Common myeloid progenitor, CD34-positive (primary cell): ENCODE measurements around the gene THOC2.

Source experiments
- CTCF ChIA-PET: fragments of 350-600 bp; sonication (Branson Sonifier 250); formaldehyde crosslinking; loops from one replicate; lab custom pipeline; 2021; ENCODE audit warnings: antibody characterized with exemption; lab: Charles Lee
- POLR2A ChIA-PET: fragments of 350-600 bp; sonication (Branson Sonifier 250); formaldehyde crosslinking; loops from one replicate; lab custom pipeline; 2021; ENCODE audit warnings: antibody characterized with exemption; lab: Charles Lee
- DNase-seq, 3 donors: peaks; one replicate each; pipeline versions ENCODE4 v3.0.0 to v3.0.0-alpha.2; 2013
- H3K27ac ChIP-seq, 2 experiments: 1 replicate in 1 of 2; 2 replicates in 1 of 2; pipeline ENCODE4 v1.7.0; 2013; ENCODE audit warnings: inconsistent platforms in 2 of 2, low read length in 2 of 2, mild to moderate bottlenecking in 2 of 2, low read depth in 1 of 2, moderate library complexity in 1 of 2; ENCODE audit not compliant: severe bottlenecking in 2 of 2, insufficient read depth in 1 of 2, poor library complexity in 1 of 2
- H3K27me3 ChIP-seq, 5 experiments: replicated peaks in 2 of 5; 1 replicate in 3 of 5; 2 replicates in 2 of 5; pipeline versions ENCODE4 v1.6.1 to v1.7.0; 2013; ENCODE audit warnings: low read length in 4 of 5, mild to moderate bottlenecking in 2 of 5, moderate library complexity in 2 of 5, inconsistent platforms in 1 of 5; ENCODE audit not compliant: insufficient read depth in 5 of 5, control insufficient read depth in 4 of 5
- H3K36me3 ChIP-seq, 4 experiments: 1 replicate in 2 of 4; 2 replicates in 2 of 4; pipeline versions ENCODE4 v1.6.1 to v1.7.0; 2013; ENCODE audit warnings: low read length in 3 of 4, control low read depth in 1 of 4, mild to moderate bottlenecking in 1 of 4; ENCODE audit not compliant: control insufficient read depth in 4 of 4, insufficient read depth in 4 of 4
- H3K4me1 ChIP-seq, 4 experiments: 1 replicate in 3 of 4; 2 replicates in 1 of 4; pipeline versions ENCODE4 v1.6.1 to v1.7.1; 2013; ENCODE audit warnings: low read length in 3 of 4, mild to moderate bottlenecking in 3 of 4, control low read depth in 1 of 4, inconsistent platforms in 1 of 4, moderate library complexity in 1 of 4; ENCODE audit not compliant: control insufficient read depth in 4 of 4, insufficient read depth in 4 of 4; ENCODE audit errors: control extremely low read depth in 1 of 4
- H3K4me3 ChIP-seq, 7 experiments: 1 replicate in 4 of 7; 2 replicates in 3 of 7; pipeline versions ENCODE4 v1.5.1 to v1.7.0; 2013; ENCODE audit warnings: mild to moderate bottlenecking in 7 of 7, low read length in 6 of 7, moderate library complexity in 6 of 7, inconsistent platforms in 2 of 7, low read depth in 2 of 7, control low read depth in 1 of 7; ENCODE audit not compliant: insufficient read depth in 4 of 7, control insufficient read depth in 1 of 7; ENCODE audit errors: extremely low read depth in 1 of 7
- H3K9me3 ChIP-seq, 5 experiments: 1 replicate in 4 of 5; 2 replicates in 1 of 5; pipeline versions ENCODE4 v1.6.1 to v1.7.1; 2013; ENCODE audit warnings: low read length in 4 of 5, mild to moderate bottlenecking in 2 of 5, inconsistent platforms in 1 of 5, low read depth in 1 of 5, moderate library complexity in 1 of 5; ENCODE audit not compliant: control insufficient read depth in 4 of 5, insufficient read depth in 2 of 5; ENCODE audit errors: control extremely low read depth in 1 of 5
- WGBS: methylation state at CpG from one replicate; pipeline ENCODE4 v1.1.5; 2013; ENCODE audit not compliant: insufficient coverage; 5-methylcytosine and 5-hydroxymethylcytosine counted together

The THOC2 gene

DNA sequence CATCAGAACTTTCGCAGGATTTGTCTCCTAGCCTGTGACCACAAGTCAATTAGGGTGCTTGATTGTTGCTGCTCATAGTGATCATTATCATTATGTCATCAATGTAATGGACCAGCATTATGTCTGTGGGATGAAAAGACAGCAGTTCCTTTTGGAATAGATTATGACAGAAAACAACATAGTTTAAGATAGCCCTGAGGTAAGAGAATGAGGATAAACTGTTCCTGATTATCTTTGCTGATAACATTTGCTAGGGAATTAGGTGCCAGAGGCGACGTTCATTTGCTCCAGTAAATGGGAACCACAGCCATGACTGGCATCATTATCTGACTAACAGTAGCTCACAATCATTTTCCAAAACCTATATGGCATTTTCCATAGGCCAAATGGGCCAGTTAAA, 12.7 kb upstream of the THOC2 start:
- Histone ChIP-seq H3K36me3 (no peaks in the 10 kb centered on the region), H3K27me3 (no peaks in the 10 kb centered on the region), H3K4me1 (no peaks in the 10 kb centered on the region), H3K27ac (no peak overlapping the region), H3K9me3 (no peaks in the 10 kb centered on the region), H3K4me3 (no peak overlapping the region)
- no peak for DNase-seq
- whole genome bisulfite sequencing, result 100% methylated on average over 2 of the region's 3 CpGs
- ChIA-PET POLR2A (no interaction called here), CTCF (no interaction called here)

DNA sequence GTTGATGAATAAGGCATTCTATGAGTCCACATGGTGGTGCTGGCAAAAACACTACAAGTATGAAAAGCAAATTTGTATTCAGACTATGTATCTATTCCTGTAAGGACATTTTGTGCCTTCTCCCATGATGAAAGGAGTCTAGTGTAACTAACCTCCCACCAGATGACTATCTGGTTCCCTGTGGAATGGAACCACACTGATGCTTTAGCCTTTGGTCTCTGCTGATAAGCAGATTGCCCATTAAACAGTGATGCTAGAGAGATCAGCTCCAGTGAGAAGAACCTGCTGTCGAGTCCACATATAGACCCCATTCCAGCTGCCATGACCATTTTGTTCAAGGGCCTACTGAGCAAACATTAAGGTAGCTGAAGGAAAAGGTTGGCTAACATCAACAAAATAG, 10.5 kb upstream of the THOC2 start:
- no peaks in the 10 kb centered on the region for H3K36me3 ChIP-seq
- H3K4me1 ChIP-seq, result peaks cover 0 to 6% (median 0%) of the 10 kb centered on the region in 4 experiments
- no CpG with 5 or more reads among the region's 1 CpG for WGBS
- H3K27me3 ChIP-seq, result no peaks in the 10 kb centered on the region
- ChIA-PET CTCF (interaction anchor here (0.6 kb wide), 1 partner anchor 10 kb away, joined by 3 read pairs; no protein-coding TSS in a partner anchor), POLR2A (no interaction called here)
- H3K9me3 ChIP-seq, result no peaks in the 10 kb centered on the region
- DNase-seq, result no peak
- no peak overlapping the region for H3K27ac ChIP-seq
- no peak overlapping the region for H3K4me3 ChIP-seq

DNA sequence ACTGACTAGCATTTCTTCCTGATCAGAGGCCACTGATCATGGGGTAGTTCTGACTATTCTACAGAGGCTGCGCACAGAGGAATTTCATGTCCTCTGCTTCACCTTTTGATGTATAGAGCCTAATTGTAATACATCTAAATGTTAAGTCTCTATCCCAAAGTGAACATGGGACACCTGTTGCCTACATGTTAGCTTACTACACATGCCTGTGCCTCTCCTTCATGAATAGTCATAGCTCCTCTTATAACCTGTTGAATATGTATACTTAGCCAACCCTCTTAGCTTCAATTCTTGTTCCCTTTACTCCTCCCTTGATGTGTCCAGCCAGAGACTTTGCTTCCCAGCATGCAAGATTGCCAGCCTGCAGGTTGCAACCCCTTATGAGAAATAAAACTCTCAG, 9.6 kb upstream of the THOC2 start:
- Histone ChIP-seq H3K27me3 (no peaks in the 10 kb centered on the region), H3K9me3 (no peaks in the 10 kb centered on the region), H3K4me3 (no peak overlapping the region), H3K36me3 (no peaks in the 10 kb centered on the region), H3K27ac (no peak overlapping the region), H3K4me1 (peaks cover 0 to 8% (median 0%) of the 10 kb centered on the region in 4 experiments)
- DNase-seq, result no peak
- CTCF ChIA-PET, result no interaction called here
- WGBS, result no CpG with 5 or more reads among the region's 1 CpG
- POLR2A ChIA-PET, result no interaction called here

DNA sequence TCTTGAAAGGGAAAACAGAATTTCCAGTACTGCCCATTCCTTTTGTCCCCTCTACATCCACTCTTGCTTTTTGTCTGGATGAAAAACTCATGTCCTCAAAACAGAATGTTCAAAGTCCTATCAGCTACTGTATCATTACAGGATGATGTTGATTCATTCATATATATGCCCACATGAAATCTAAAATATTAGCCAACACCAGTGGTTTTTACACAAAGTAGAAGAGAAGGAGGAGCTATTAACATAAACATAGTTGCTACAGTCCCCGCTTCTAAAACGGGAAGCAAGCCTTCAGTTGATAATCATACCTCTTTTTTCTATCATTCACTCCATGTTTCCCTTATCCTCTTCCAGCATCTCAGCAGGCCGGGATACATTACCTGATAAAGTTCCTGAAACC, 7.7 kb upstream of the THOC2 start:
- ChIA-PET POLR2A (no interaction called here), CTCF (interaction anchor here (0.6 kb wide), 1 partner anchor 479 kb away, joined by 3 read pairs; no protein-coding TSS in a partner anchor)

DNA sequence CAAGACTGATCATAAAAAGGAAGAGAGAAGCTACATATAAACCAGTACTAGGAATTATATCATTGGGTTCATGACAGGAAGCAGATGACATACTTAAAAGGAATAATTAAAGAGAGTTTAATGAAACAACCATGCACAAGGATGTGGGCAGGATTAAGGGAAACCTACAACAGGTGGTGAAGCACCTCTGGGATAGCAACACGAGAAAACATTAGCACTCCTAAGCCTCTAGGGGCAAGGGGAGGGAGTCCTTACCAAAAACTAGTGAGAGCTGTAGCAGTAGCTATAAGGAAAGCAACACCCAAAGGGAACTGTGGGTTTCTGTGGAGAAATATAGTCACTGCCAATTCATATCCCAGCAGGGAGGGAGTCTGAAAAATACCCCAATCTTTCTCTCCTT, 7.2 kb upstream of the THOC2 start:
- no peaks in the 10 kb centered on the region for H3K9me3 ChIP-seq
- DNase-seq, result peak in 2 of 3 donors; percentile 48 to 63
- H3K4me1 ChIP-seq, result peaks cover 0 to 14% (median 1%) of the 10 kb centered on the region in 4 experiments
- H3K4me3 ChIP-seq, result no peak overlapping the region
- POLR2A ChIA-PET, result no interaction called here
- H3K36me3 ChIP-seq, result no peaks in the 10 kb centered on the region
- no peak overlapping the region for H3K27ac ChIP-seq
- H3K27me3 ChIP-seq, result no peaks in the 10 kb centered on the region
- CTCF ChIA-PET, result interaction anchor here (0.6 kb wide), 1 partner anchor 480 kb away, joined by 3 read pairs; no protein-coding TSS in a partner anchor
- WGBS, result 38% methylated on average over 1 of the region's 1 CpG

More for the DNA sequence above, 7.7 kb upstream of the THOC2 start:
- H3K27me3 ChIP-seq, result no peaks in the 10 kb centered on the region
- peaks cover 0 to 14% (median 1%) of the 10 kb centered on the region in 4 experiments for H3K4me1 ChIP-seq
- no peaks in the 10 kb centered on the region for H3K36me3 ChIP-seq
- no peak overlapping the region for H3K27ac ChIP-seq
- no peak for DNase-seq
- 100% methylated on average over 2 of the region's 3 CpGs for WGBS
- H3K9me3 ChIP-seq, result no peaks in the 10 kb centered on the region
- H3K4me3 ChIP-seq, result no peak overlapping the region

DNA sequence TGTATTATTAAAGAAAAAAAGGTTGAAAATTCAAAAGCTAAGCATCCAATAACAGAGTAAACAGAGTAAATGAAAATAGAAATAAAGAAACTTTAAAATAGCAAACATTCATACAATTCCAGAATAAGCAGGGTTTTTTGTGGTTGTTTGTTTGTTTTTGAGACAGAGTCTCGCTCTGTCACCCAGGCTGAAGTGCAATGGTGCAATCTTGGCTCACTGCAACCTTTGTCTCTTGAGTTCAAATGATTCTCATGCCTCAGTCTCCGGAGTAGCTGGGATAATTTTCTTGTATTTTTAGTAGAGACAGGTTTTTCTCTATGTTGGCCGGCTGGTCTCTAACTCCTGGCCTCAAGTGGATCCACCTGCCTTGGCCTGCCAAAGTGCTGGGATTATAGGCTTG, 6.6 kb upstream of the THOC2 start:
- Histone ChIP-seq H3K9me3 (no peaks in the 10 kb centered on the region), H3K4me3 (no peak overlapping the region), H3K27me3 (no peaks in the 10 kb centered on the region), H3K27ac (no peak overlapping the region), H3K36me3 (no peaks in the 10 kb centered on the region), H3K4me1 (peaks cover 0 to 14% (median 1%) of the 10 kb centered on the region in 4 experiments)
- POLR2A ChIA-PET, result no interaction called here
- DNase-seq, result no peak
- CTCF ChIA-PET, result no interaction called here
- WGBS, result no CpG with 5 or more reads among the region's 3 CpGs

DNA sequence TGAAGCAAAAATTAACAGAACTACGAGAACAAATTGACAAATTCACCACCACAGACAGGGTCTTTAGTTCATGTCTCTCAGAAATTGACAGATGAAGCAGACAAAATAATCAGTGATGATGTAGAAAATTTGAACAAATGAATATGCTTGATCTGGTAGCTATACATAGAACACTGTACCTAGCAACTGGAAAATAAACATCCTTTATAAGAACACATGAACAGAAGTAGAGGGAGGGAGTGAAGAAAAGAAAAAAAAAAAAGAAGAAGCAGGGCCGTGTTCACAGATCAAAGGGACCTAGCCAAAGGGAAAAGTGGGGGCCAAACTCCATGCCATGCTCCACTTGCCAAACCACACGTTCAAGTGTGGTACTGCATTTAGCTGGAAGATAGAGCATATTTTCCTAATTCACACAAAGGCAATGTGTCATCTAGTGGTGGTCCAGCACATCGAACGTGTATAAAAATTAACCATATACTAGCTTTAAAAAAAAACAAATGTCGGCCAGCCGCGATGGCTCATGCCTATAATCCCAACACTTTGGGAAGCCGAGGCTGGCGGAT, 5.6 kb upstream of the THOC2 start:
- ChIA-PET CTCF (no interaction called here), POLR2A (no interaction called here)
- 100% methylated on average over 3 of the region's 10 CpGs for WGBS
- Histone ChIP-seq H3K9me3 (no peaks in the 10 kb centered on the region), H3K4me3 (no peak overlapping the region), H3K27ac (no peak overlapping the region), H3K27me3 (no peaks in the 10 kb centered on the region), H3K36me3 (no peaks in the 10 kb centered on the region), H3K4me1 (peaks cover 0 to 14% (median 1%) of the 10 kb centered on the region in 4 experiments)
- peak; percentile 33 to 85 (median 76) for DNase-seq
